OCI-M2 (cell line): ENCODE measurements around the gene MTMR1.

Experiments
- DNase-seq: peaks from one replicate; lab custom pipeline; 2025; ENCODE audit not compliant: unreplicated experiment; lab: John Stamatoyannopoulos, UW

MTMR1 gene

DNA sequence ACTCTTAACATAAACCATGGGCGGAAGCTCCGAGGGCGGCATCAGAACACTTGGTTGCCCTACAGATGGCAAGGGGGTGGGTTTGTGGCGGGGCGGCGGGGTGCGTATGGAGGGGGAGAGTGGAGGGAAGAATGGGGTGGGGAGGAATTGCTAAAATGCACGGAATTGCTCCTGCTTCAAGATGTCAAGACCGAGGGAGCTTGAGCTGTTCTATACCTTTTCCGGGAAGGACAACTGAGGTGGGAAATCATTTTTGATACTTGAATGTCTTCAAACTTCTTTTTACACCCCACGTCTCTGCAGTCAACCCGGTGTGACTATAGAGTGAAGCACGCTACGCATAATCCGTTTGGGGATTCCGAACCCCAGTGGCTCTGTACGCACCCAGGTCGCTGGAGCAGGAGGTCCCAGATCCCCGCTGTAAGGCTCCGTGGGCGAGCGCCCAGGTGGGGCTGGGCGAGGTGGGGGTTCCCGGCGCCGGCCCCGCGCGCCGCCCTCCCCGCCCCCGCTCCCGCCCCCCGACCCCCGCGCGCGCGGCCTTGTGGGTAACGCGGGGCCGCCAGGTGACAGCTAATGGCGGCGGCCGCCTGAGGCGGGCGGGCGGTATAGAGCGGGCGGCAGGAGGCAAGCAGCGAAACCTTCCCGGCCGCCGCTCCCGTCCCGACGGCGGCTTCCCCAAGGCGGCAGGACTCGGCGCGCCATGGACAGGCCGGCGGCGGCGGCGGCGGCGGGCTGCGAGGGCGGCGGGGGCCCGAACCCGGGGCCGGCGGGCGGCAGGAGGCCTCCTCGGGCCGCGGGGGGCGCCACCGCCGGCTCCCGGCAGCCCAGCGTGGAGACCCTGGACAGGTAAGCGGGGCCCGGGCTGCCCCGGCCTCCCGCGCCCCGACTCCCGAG is at the start of gene MTMR1:
TSS of gene MTMR1 (plus strand) at position 566 of the 894 bp plus-strand sequence. CDS start at position 701, 135 bp downstream.
- DNase-seq, result no peak

DNA sequence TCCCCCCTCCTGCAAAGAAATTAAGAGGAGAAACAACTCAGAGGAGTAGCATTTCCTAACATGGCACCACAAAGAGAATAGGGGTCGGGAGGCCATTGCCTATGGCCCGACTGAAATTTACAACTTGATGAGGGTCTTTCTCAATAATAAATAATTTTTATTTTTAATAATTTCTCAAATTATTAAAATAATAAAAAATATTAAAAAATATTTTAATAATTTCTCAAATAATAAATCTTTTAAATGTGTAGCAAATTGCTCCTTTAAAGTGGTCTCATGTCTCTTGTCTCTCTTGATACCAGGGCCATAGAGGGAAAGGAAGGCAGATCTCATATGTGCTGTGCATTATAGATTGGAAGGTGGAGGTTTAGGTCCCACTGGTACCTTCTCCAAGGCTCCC is 49.2 kb upstream of the MTMR1 start:
- no peak for DNase-seq

DNA sequence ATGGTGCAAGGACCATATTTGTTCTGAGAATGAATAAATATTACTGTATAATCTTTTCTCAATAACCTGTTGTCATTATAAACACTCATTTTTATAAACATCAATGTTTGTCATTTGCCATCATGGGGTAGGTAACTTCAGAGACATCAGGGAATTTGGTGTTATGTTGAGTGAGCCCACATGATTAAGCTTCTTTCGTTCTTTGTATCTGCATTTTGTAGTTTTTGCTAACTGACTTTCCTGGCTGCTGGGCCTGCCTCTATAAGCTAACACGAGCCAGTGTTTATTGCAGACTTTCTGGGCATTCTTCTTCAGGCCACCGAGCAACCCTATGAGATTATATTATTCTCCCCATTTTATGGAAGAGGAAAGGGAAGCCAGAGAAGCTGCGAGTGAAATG is 48.8 kb upstream of the MTMR1 start:
- DNase-seq, result no peak

DNA sequence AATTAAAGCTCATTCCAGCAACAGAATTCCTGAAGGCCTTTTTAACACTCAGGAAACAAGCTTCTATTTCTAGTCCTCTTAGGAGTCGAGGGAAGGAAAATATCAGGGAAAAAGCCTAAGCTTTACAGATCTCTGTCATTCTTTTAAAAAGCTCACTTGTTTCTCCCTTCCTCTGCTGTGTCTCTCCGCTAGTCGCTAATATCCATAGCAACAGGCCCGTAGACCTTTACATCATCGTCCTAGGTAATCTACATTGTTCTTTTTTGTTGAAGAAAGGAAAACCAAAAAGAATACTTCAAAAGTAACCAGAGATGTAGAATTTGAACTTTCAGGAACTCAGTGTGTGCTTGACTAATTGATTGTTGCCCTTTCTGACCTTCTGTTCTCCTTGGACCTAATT is 45.9 kb upstream of the MTMR1 start:
- no peak for DNase-seq

DNA sequence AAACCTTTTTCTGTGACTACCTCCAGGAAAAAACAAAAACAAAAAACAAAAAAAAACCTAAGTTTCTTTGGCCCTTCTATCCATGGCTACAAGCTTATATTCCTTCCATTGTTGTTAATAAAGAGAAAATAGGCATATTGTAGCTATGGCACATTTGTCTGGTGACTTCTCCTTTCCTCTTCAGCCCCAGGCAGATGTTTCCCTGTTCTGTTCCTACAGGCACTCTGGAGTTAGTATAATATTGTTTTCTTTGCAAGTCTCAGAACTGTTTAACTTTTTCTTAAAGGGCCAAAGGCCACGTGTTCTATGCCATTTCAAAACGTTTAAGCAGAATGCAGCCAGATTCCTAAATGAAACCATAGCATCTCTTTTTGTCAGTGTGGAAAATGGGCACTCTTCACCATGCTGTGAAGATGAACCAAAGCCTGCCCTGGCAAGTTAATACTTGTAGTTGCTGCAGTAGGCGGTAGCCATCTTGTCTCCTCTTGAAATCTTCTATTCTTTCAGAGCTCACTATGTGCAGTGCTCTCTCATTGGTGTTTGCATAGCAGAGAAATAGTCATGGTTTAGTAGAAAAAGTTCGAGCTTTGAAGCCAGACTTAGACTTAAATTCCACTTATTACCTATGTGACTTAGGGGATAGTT is 44.8 kb upstream of the MTMR1 start:
- no peak for DNase-seq

DNA sequence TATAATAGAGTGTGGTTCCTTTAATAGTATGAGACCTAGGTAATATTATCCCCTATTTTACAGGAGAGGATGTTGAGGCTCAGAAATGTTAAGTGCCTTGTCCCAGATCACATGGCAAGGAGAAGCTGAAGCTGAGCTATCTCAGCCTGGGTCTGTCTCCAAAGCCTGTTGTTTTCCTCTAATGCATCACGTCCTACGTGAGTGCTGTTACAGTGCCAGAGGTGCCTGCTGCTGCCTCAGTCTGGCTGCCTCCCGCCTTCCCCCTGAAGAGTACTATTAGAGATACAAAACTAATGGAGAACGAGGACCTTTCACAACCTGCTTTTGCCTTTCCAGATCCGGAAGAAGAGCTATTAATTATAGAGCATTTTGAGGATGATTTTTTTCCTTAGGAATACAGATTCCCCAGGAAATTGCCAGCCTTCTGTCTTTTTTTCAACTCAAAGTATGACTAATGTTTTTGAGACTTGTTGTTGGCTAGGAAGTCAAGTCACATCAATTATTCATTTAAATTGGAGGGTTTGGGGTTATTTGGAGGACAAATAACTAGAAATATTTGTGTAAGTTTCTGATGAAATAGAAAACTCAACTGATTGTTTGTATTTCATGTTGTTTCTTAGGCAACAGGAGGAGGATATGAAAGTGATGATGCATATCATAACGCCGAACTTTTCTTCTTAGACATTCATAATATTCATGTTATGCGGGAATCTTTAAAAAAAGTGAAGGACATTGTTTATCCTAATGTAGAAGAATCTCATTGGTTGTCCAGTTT is 43.9 kb upstream of the MTMR1 start:
- DNase-seq, result no peak

DNA sequence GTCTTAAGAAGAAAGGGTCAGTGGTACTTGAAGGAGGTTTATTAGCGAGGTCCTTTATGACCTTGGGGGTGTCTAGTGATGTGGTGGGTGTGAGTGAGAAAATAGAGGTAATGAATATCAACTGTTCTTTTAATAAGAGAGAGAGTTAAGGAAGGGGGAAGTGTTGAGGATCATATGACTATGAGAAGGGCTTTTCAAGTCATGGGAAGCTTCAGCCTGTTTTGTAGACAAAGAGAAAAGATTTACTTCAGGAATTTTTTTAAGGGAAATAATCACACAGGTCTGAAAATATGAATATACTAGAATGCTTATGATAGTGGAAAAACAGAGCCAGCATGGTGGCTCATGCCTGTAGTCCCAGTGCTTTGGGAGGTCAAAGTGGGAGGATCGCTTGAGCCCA is 41.3 kb upstream of the MTMR1 start:
- no peak for DNase-seq

DNA sequence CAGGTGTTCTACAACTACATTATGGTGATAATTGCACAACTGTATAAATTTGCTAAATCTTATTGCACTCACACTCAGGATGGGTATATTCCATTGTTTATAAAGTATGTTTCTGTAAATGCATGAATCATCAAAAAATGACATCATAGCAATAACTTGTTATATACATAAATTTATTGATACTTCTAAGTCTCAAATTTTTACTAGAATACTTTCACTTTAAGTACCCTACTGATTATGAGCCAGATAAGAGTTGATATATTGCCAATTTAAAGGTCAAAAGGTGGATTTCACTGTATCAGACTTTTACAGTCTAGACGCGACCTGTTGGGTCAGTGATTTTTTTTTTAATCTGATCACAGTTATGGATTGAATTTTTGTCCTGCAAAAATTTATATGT is 37.4 kb upstream of the MTMR1 start:
- no peak for DNase-seq

DNA sequence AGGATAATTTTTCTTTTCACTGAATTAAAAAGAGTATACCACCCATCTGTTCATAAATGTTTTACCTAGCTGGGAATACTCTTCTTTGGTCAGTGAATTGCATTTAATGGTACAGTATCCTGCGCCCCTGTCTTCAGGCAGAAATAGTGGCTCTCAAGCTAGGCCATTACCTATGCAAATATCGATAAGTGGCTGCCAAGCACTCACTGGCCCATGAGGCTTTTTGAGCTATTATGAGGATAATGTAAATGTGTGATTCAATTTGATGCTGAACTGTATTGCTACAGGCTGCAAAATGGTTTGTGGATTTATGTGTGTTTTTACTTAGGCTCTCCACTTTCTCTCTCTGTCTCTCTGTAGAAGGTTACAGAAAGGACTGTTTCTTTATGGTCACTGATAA is 30.1 kb upstream of the MTMR1 start:
- no peak for DNase-seq

DNA sequence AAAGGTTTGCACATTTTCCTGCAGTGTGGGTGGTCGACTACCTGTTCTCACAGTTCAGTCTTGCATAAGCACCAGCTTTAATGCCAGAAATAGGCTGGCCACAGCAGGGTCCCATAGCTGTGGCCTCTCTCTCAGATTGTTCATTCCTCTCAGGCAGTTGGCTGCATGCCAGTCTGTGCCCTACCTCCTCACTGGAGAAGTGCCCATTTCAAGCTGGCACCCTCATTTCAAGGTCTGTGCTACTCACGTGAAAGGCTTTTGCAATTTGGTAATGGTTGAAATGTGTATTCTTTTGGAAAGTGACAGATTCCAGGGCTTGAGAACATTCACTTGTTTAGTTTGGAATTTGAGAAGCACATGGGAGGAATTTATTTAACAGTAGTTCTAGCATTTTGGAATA is 28.9 kb upstream of the MTMR1 start:
- DNase-seq, result no peak

DNA sequence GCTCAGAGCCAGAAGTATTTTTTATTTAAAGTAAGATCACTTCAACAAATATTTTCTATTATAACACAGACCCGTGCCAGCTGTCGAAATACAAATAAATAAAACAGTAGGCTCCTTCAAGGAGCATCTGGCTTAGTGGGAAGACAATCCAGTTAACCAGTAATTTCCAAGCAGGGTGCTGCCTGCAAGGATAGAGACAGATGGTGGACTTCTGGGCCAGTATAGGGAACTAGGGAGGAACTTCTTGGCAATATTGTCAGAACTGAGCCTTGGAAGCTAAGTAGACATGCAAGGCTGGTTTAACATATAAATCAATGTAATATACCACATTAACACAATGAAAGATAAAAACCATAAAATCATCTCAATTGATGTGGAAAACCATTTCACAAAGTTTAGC is 17.0 kb upstream of the MTMR1 start:
- DNase-seq, result no peak

DNA sequence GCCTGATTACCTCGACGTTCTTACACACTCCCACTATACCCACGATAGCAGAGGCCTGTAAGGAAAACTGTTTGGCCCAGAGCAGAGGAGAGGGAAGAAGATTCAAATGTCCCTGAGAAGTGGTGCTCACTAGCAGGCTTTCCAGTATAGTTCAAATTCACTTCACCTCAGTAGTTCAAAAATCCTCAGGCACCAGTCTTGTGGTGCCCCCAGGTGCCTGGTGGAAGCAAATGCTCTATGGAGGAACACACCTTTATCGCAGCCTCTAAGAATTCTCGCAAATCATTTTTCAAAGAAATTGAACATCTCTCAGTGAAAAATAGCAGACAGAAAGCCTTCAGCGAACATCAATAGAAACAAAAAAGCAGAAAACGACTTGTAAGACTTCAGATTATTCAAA is 12.2 kb upstream of the MTMR1 start:
- DNase-seq, result no peak

DNA sequence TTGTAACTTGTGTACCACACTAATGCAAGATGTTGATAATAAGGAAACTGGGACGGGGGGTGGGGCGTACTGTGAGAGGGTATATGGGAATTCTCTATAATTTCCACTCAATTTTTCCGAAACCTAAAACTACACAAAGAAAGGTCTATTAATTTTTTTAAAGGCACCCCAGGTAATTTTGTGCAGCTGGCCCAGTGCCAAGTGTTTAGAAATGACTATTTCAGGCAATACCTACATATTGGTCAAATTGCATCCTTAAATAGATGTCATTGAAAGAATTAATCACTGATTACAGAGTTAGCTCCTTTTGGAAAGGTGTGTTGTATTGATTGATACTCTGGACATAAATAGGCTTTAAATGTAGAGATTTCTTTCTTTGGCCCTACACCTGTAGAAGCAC is 10.1 kb upstream of the MTMR1 start:
- no peak for DNase-seq

DNA sequence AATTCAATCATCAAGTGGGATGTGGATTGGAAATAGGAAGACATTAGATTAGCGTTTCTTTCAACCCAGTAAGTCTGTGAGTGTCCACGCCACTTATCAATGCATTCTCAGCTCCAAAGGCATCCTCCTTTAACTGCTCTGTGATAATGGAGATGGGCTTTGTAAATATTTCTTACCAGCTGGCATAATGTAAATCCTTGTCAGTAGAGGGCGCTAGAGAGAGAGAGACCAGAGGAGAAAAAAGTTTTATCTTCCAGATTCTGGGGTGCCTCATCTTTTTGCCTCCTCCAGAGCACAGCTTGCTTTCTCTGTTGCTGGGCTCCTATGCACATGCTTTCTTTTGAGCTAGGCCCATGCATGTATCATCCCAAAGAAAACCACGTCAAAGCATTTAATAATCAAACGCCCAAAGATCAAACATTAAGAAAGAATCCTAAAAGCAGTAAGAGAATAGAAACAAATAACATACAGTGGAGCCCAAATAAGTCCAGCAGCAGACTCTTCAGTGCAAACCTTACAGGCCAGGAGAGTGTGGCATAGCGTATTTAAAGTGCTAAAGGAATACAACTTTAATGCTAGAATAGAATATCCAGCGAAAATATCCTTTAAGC is 9.6 kb upstream of the MTMR1 start:
- no peak for DNase-seq

DNA sequence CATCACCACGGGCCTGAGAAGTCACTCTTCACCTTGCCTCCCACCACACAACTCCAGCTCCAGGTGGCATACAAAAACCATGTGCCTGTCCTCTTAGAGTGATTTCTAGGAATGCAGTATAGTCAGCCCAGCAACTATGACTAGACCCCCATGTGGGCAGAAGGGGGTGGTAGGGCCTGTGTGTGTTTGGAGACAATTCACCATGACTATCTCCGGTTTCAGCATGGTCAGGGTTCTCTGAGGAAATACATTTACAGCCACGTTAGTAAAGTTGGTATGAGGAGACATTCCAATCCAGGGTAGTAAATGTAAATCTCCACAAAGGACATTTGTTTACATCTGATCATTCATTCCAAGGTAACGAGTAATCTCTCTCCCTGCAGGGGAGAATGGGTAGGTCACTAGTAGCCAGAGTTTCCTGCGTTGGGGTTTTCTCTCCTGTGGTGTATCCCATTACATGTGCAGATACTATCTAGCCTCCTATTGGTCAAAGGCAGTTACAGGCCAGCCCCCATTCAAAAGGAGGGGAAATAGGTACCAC is 4.2 kb upstream of the MTMR1 start:
- no peak for DNase-seq

DNA sequence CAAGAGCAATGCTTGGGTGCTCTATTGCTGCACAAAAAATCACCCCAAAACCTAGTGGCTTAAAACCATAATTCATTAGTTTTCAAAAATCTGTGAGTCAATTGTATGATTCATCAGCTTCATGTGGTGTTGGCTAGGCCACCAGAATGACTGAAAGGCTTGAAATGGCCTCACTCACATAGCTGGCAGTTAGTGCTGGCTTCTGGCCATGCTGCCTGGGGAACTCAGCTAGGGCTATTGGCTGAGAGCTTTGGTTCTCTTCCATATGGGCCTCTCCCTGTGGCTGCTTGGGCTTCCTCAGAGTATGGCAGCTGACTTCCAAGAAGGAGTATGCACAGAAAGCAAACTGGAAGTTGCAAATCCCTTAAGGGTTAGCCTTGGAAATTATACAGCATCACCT is 3.1 kb upstream of the MTMR1 start:
- no peak for DNase-seq

DNA sequence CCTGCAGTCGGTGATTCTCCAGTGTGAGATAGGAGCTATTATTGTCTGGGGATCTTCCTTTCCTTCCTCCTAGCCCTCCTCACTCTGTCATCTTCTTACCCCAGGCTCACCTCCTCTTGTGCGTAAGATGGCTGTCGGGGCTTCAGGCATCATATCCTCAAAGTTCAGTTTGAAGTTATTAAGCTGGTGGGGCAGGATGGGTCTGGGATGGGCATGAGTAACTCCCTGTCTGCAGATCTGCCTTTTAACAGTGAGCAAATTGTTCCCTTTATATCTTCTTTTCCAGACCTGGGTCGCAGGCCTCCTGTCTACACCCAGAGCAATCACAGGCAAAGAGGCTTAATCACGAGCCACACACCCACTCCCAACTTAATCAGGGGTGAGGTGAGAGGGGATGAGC is 900 bp upstream of the MTMR1 start:
- no peak for DNase-seq

DNA sequence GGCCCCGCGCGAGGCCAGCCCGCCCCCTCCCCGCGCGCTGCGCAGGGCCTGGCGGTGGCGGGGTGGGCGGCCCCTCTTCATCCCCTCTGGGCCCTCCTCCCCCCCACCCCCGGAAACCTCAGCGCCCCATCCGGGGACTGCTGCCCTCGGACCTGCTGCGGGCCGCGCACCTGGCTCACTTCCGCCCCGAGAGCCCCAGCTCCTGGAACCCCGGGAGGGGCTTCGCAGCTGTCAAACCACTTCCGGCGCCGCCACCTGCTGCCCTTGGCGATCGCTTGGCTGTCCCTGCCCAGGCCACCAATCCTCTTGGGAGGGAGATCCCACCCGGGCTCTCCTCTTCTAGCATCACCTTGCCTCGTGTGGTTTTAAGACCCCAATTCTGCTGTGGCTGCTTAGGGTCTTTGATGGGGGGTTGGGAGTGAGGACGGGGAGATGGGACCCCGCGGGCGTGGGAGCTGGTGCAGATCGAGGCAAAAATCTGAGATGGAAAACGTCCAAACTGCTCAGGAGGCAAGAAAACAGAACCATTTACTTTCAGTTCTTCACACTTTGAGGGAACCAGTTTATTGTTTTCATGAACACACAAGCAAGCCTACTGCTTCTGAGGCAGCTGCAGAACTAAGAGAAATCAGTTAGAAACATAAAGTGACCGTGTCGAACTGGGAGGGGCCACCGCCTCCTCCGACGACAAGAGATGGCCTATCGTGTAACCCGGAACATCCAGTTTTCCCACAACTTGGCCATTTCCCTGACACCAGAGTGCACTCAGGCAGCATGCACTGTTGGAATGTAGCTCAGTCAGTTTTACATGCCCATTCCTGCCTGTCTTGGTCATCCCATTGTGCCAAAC is 754 bp downstream of the MTMR1 start:
- no peak for DNase-seq

DNA sequence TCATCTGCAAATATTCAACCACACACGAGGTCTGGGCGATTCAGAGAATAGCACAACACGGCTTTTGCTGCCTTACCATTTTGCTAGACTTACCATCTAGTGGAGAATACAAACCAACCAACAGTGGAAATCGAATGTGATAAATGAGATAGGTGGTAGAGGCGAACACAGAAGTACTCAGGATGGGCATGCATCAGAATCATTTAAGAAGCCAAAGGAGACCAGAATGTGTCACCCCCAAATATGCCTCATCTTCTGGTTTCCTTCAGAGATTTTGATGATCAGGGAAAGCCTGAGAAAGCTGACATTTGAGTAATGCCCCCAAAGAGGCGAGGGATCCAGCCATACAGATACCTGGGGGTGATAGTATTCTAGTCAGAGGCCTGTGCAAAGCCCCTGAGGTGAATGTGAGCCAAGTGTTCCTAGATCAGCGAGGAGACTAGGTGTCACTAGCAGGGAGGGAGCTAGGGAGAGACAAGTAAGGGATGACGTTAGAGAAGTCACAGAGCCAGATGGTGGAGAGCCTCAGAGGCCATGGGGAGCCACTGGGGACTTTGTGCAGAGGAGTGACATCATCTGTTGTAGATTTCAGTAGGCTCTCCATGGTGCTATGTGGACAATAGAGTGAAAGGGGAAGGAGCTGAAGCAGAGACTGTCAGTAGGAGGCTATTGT is 1.7 kb downstream of the MTMR1 start:
- DNase-seq, result no peak

DNA sequence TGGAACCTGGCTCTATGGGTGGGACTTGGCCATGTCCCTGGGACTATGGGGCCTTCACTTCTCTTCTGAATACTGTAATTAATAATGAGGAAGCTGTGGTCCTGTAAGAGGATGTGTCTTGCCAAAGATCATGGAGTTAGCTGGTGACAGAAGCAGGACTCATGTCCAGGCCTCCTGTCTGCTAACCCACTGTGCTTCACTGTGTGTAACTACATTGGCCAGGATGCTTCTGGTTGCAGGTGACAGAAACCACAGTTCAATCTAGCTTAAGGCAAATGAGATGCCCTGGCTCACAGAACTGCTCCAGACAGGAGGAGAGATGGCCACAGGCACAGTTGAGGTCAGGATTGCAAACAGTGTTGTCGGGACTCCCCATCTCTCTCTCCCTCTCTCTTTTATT is 3.1 kb downstream of the MTMR1 start:
- DNase-seq, result no peak
